ENCODE data around the gene PID1.

Gene PID1, protein sequence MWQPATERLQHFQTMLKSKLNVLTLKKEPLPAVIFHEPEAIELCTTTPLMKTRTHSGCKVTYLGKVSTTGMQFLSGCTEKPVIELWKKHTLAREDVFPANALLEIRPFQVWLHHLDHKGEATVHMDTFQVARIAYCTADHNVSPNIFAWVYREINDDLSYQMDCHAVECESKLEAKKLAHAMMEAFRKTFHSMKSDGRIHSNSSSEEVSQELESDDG

DNA sequence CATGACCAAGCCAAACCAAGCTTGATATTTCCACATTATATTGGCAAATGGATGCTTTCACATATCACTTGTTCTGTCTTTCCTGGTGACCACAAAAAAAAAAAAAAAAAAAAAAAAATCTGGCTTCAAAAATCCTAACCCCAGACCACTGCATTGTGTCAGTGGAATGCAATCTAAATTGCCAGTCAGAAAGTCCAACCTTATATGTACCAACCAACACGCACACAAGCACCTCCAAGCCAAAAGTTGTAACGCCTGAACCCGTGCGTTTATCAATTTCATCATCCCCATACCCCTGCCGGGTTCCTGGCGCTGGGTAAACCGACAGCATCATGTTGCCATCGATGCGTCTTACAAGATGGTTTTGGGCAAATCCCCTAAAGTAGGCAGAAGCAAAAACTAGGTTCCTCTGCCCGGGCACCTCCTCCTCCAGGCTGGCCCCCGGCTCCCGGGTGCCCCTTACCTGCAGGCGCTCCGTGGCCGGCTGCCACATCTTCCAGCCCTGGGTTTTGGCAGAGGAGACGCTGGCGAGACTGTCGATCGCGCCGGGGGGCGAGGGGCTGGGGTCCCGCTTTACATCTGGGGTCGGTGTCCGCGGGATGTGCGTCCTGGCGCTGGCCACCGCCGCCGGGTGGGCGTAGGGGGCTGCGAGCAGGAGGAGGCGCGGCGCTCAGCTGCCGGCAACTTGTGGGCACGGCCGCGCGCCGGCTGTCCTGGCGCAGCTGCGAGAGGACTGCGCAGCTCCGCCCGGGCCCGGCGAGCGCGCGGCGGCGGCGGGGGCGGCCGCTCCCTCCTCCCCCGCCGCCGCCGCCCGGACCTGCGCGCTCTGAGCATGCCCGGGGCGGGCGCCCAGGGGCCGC lies at the start of gene PID1:
TSS of gene PID1 (minus strand) at position 737 of the 860 bp plus-strand sequence. CDS start at position 493, 244 bp downstream.
- Histone ChIP-seq H3K9me3 (ENCODE audit: control insufficient read depth in 5 of 5, low read length in 5 of 5) (no peaks in the 10 kb centered on the region), H3K4me3 (ENCODE audit: low read depth in 1 of 5, low read length in 5 of 5) (peak within 1 kb of the TSS; percentile 66 to 88 (median 78)), H3K36me3 (ENCODE audit: control insufficient read depth in 5 of 5, insufficient read depth in 5 of 5, low read length in 5 of 5) (no peaks in the 10 kb centered on the region), H3K4me1 (ENCODE audit: control insufficient read depth in 5 of 5, insufficient read depth in 5 of 5, low read length in 5 of 5) (peaks cover 4 to 48% (median 40%) of the 10 kb centered on the region in 5 donors), H3K27me3 (ENCODE audit: control insufficient read depth in 5 of 5, insufficient read depth in 4 of 5, low read length in 5 of 5) (peaks cover 0 to 4% (median 0%) of the 10 kb centered on the region in 5 donors), H3K9ac (ENCODE audit: low read length in 5 of 5) (peak within 1 kb of the TSS; percentile 26 to 77 (median 57)), H3K27ac (ENCODE audit: low read depth, low read length) (peak within 1 kb of the TSS; percentile 51)

DNA sequence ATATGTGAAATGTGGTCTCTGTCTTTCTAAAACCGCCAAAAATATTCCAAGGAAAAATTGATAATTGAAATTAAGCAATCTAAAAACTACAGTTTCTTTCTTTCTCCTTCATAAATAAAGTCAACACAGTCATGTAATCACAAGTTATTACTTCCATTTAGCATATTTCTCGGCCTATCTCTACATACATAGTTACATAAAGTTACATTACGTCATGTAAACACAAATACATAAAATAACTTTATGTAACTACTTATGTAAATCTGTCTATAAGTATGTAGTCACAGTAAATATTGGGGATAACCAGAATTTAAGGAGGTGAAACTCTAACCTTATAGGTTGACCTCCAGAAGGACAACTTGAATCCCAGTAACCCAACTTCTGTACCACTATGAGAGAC lies 48.5 kb upstream of the PID1 start:
- Histone ChIP-seq H3K9me3 (ENCODE audit: control insufficient read depth in 5 of 5, low read length in 5 of 5) (no peaks in the 10 kb centered on the region), H3K27me3 (ENCODE audit: control insufficient read depth in 5 of 5, insufficient read depth in 4 of 5, low read length in 5 of 5) (no peaks in the 10 kb centered on the region), H3K27ac (ENCODE audit: low read depth, low read length) (no peak overlapping the region), H3K9ac (ENCODE audit: low read length in 5 of 5) (no peak overlapping the region), H3K4me3 (ENCODE audit: low read depth in 1 of 5, low read length in 5 of 5) (no peak overlapping the region), H3K4me1 (ENCODE audit: control insufficient read depth in 5 of 5, insufficient read depth in 5 of 5, low read length in 5 of 5) (peaks cover 0 to 2% (median 0%) of the 10 kb centered on the region in 5 donors), H3K36me3 (ENCODE audit: control insufficient read depth in 5 of 5, insufficient read depth in 5 of 5, low read length in 5 of 5) (no peaks in the 10 kb centered on the region)

DNA sequence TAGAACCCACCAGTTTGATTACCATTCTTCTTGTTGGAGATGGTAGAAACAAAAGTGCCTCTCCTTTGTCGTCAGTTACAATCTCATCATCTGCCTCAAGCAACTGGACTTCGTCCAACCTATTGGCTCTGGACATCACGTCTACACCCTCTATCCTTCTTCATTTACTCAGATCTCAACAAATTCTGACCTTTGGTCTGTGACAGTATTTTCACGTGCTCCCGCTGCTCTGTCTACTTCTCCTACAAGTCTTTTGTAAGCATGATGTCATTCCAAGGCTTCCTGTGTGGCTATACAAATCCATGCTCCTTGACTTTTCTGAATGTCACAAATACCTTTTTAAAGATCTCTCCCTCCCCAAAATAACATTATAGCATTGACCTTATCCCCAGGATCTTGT lies 43.0 kb upstream of the PID1 start:
- Histone ChIP-seq H3K36me3 (ENCODE audit: control insufficient read depth in 5 of 5, insufficient read depth in 5 of 5, low read length in 5 of 5) (no peaks in the 10 kb centered on the region), H3K27ac (ENCODE audit: low read depth, low read length) (peak overlapping the region; percentile 15), H3K4me3 (ENCODE audit: low read depth in 1 of 5, low read length in 5 of 5) (no peak overlapping the region), H3K27me3 (ENCODE audit: control insufficient read depth in 5 of 5, insufficient read depth in 4 of 5, low read length in 5 of 5) (no peaks in the 10 kb centered on the region), H3K9ac (ENCODE audit: low read length in 5 of 5) (no peak overlapping the region), H3K9me3 (ENCODE audit: control insufficient read depth in 5 of 5, low read length in 5 of 5) (no peaks in the 10 kb centered on the region), H3K4me1 (ENCODE audit: control insufficient read depth in 5 of 5, insufficient read depth in 5 of 5, low read length in 5 of 5) (peaks cover 0 to 15% (median 5%) of the 10 kb centered on the region in 5 donors)

DNA sequence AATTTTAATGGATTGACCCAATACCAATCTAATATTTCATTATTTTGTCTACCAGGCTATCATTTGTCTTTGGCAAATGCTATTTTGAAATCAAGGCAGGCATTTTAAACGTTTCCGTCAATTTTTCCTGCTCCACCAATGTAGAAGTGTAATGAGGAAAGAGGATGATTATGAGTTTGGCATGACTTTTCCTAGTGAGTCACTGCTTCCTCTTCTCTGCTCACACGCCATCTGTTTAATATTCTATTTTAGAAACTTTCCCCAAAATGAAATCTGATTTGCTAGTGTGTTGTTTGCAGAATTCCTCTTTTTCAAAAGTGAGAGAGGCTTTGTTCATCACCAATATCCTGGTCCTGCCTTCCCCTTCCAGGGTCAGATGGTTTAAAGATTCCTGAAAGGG lies 42.5 kb upstream of the PID1 start:
- Histone ChIP-seq H3K4me1 (ENCODE audit: control insufficient read depth in 5 of 5, insufficient read depth in 5 of 5, low read length in 5 of 5) (peaks cover 0 to 15% (median 5%) of the 10 kb centered on the region in 5 donors), H3K27me3 (ENCODE audit: control insufficient read depth in 5 of 5, insufficient read depth in 4 of 5, low read length in 5 of 5) (no peaks in the 10 kb centered on the region), H3K9ac (ENCODE audit: low read length in 5 of 5) (no peak overlapping the region), H3K27ac (ENCODE audit: low read depth, low read length) (peak overlapping the region; percentile 15), H3K9me3 (ENCODE audit: control insufficient read depth in 5 of 5, low read length in 5 of 5) (no peaks in the 10 kb centered on the region), H3K36me3 (ENCODE audit: control insufficient read depth in 5 of 5, insufficient read depth in 5 of 5, low read length in 5 of 5) (no peaks in the 10 kb centered on the region), H3K4me3 (ENCODE audit: low read depth in 1 of 5, low read length in 5 of 5) (no peak overlapping the region)

DNA sequence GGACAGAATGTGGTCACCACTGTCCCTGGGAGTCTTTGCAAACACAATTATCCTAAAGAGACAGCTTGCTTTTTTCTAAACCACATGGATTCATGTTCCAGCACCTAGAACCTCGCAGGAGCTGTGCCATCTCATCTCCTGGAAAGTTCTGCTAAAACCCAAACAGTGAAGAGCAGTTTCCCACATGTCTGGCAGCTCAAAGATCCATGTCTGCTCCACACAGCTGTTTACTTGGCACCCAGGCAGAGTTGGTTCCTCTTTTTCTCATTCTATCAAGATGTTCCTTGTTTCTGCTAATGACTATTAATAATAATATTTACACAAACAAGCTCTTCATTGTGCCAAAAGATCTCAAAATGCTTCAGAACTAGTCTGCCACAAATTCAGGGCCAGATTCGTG lies 30.1 kb upstream of the PID1 start:
- H3K27me3 ChIP-seq (ENCODE audit: control insufficient read depth in 5 of 5, insufficient read depth in 4 of 5, low read length in 5 of 5), result no peaks in the 10 kb centered on the region
- no peak overlapping the region for H3K27ac ChIP-seq (ENCODE audit: low read depth, low read length)
- no peaks in the 10 kb centered on the region for H3K36me3 ChIP-seq (ENCODE audit: control insufficient read depth in 5 of 5, insufficient read depth in 5 of 5, low read length in 5 of 5)
- H3K9me3 ChIP-seq (ENCODE audit: control insufficient read depth in 5 of 5, low read length in 5 of 5), result no peaks in the 10 kb centered on the region
- H3K9ac ChIP-seq (ENCODE audit: low read length in 5 of 5), result no peak overlapping the region
- H3K4me1 ChIP-seq (ENCODE audit: control insufficient read depth in 5 of 5, insufficient read depth in 5 of 5, low read length in 5 of 5), result peaks cover 0 to 21% (median 8%) of the 10 kb centered on the region in 5 donors
- H3K4me3 ChIP-seq (ENCODE audit: low read depth in 1 of 5, low read length in 5 of 5), result no peak overlapping the region

DNA sequence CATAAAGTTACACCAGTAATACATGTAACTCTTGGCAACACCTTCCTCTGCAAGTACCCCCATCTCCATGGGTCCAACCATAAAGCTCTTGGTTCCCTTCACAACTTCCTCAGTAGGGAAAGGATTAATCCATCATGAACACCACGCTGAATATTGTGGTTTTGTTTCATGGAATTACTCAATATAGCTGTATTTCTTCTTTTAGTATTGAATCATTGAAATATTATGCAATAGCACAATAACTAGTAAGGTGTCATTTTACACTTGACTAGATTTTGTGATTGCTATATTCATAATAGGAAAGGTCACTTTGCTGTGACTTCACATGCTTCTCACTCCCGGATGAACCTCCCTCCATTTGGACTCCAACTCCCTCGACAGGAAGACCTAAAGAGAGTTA lies 29.7 kb upstream of the PID1 start:
- Histone ChIP-seq H3K36me3 (ENCODE audit: control insufficient read depth in 5 of 5, insufficient read depth in 5 of 5, low read length in 5 of 5) (no peaks in the 10 kb centered on the region), H3K27ac (ENCODE audit: low read depth, low read length) (no peak overlapping the region), H3K4me1 (ENCODE audit: control insufficient read depth in 5 of 5, insufficient read depth in 5 of 5, low read length in 5 of 5) (peaks cover 0 to 25% (median 11%) of the 10 kb centered on the region in 5 donors), H3K9ac (ENCODE audit: low read length in 5 of 5) (no peak overlapping the region), H3K27me3 (ENCODE audit: control insufficient read depth in 5 of 5, insufficient read depth in 4 of 5, low read length in 5 of 5) (no peaks in the 10 kb centered on the region), H3K9me3 (ENCODE audit: control insufficient read depth in 5 of 5, low read length in 5 of 5) (no peaks in the 10 kb centered on the region), H3K4me3 (ENCODE audit: low read depth in 1 of 5, low read length in 5 of 5) (no peak overlapping the region)

DNA sequence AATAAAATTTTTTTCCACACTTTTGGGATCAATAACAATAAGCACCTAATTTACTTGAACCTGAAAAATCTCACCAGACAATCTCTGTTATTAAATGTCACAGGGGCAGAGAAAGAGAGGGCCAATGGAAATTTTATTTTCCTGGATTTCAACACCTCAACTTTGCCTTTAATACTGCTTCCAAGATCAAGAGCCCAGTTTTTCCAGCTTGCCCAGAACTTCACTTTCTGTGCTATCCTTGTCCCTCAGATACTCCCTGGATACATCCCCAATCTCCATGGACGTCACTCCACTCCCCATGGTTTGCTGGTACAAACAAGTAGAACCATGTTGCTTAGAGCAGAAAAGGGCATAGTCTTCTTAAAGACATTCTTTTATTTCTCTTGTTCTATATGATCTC lies 29.3 kb upstream of the PID1 start:
- H3K27ac ChIP-seq (ENCODE audit: low read depth, low read length), result no peak overlapping the region

DNA sequence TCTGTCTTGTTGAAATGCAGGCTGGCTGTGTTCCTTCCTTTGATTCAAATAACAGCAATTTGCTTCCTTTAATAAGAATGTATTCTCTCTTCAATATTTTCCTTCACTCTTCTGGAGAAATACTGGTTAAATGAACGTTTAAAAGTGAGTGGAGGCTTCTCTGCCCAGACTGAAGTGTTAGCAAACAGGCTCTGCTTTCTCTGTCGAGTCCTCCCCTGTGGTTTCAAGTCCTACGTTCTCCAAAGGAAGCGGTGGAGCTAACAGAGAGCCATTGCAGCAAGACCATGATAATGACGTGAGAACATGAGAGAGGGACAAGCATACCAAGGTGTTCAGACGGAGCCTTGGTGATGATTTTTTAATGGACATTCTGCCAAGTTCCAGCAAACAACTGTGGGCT lies 26.2 kb upstream of the PID1 start:
- peak overlapping the region; percentile 18 for H3K27ac ChIP-seq (ENCODE audit: low read depth, low read length)
- no peak overlapping the region for H3K4me3 ChIP-seq (ENCODE audit: low read depth in 1 of 5, low read length in 5 of 5)
- no peaks in the 10 kb centered on the region for H3K36me3 ChIP-seq (ENCODE audit: control insufficient read depth in 5 of 5, insufficient read depth in 5 of 5, low read length in 5 of 5)
- H3K4me1 ChIP-seq (ENCODE audit: control insufficient read depth in 5 of 5, insufficient read depth in 5 of 5, low read length in 5 of 5), result peaks cover 2 to 27% (median 11%) of the 10 kb centered on the region in 5 donors
- H3K9me3 ChIP-seq (ENCODE audit: control insufficient read depth in 5 of 5, low read length in 5 of 5), result no peaks in the 10 kb centered on the region
- H3K9ac ChIP-seq (ENCODE audit: low read length in 5 of 5), result peak overlapping the region in 1 of 5 donors; percentile 1
- no peaks in the 10 kb centered on the region for H3K27me3 ChIP-seq (ENCODE audit: control insufficient read depth in 5 of 5, insufficient read depth in 4 of 5, low read length in 5 of 5)

More for the DNA sequence above, 29.3 kb upstream of the PID1 start:
- Histone ChIP-seq H3K4me3 (ENCODE audit: low read depth in 1 of 5, low read length in 5 of 5) (no peak overlapping the region), H3K9ac (ENCODE audit: low read length in 5 of 5) (no peak overlapping the region), H3K9me3 (ENCODE audit: control insufficient read depth in 5 of 5, low read length in 5 of 5) (no peaks in the 10 kb centered on the region), H3K36me3 (ENCODE audit: control insufficient read depth in 5 of 5, insufficient read depth in 5 of 5, low read length in 5 of 5) (no peaks in the 10 kb centered on the region), H3K4me1 (ENCODE audit: control insufficient read depth in 5 of 5, insufficient read depth in 5 of 5, low read length in 5 of 5) (peaks cover 2 to 27% (median 11%) of the 10 kb centered on the region in 5 donors), H3K27me3 (ENCODE audit: control insufficient read depth in 5 of 5, insufficient read depth in 4 of 5, low read length in 5 of 5) (no peaks in the 10 kb centered on the region)

DNA sequence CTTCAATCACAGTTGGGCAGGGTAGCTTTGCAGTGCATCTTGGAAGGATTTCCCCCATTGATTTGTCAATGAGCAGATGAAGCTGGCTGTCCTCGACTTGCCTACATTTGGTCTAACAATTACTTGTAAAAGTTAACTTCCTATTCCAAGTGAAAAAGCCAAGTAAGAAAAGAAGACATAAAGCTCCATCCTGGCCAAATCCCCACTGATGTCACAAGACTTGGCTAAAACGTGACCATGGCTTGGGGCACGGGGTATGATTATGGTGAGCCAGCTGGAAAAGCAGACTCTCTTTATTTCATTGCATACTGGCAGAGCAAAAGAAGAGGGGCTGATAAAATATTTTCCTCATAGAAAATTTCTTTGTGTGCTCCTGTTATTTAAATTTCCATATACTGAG lies 25.4 kb upstream of the PID1 start:
- no peaks in the 10 kb centered on the region for H3K27me3 ChIP-seq (ENCODE audit: control insufficient read depth in 5 of 5, insufficient read depth in 4 of 5, low read length in 5 of 5)
- H3K36me3 ChIP-seq (ENCODE audit: control insufficient read depth in 5 of 5, insufficient read depth in 5 of 5, low read length in 5 of 5), result no peaks in the 10 kb centered on the region
- no peaks in the 10 kb centered on the region for H3K9me3 ChIP-seq (ENCODE audit: control insufficient read depth in 5 of 5, low read length in 5 of 5)
- H3K4me3 ChIP-seq (ENCODE audit: low read depth in 1 of 5, low read length in 5 of 5), result no peak overlapping the region
- H3K9ac ChIP-seq (ENCODE audit: low read length in 5 of 5), result no peak overlapping the region
- H3K4me1 ChIP-seq (ENCODE audit: control insufficient read depth in 5 of 5, insufficient read depth in 5 of 5, low read length in 5 of 5), result peaks cover 2 to 27% (median 11%) of the 10 kb centered on the region in 5 donors
- H3K27ac ChIP-seq (ENCODE audit: low read depth, low read length), result peak overlapping the region; percentile 18

DNA sequence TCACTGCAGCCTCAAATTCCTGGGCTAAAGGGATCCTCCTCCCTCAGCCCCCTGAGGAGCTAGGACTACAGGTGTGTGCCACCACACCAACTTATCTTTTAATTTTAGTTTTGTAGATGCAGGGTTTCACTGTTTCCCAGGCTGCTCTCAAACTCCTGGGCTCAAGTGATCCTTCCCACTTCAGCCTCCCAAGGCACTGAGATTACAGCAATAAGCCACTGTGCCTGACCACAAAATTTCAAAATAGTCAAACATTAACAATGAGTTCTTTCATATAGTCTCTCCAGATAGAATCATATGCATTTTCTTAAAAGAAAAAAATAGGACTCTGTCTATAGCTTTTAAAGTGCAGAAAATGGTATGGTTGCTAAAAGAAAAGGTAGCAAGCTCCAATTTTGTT lies 24.9 kb upstream of the PID1 start:
- Histone ChIP-seq H3K27ac (ENCODE audit: low read depth, low read length) (peak overlapping the region; percentile 18), H3K9me3 (ENCODE audit: control insufficient read depth in 5 of 5, low read length in 5 of 5) (no peaks in the 10 kb centered on the region), H3K9ac (ENCODE audit: low read length in 5 of 5) (no peak overlapping the region), H3K36me3 (ENCODE audit: control insufficient read depth in 5 of 5, insufficient read depth in 5 of 5, low read length in 5 of 5) (no peaks in the 10 kb centered on the region), H3K27me3 (ENCODE audit: control insufficient read depth in 5 of 5, insufficient read depth in 4 of 5, low read length in 5 of 5) (no peaks in the 10 kb centered on the region), H3K4me3 (ENCODE audit: low read depth in 1 of 5, low read length in 5 of 5) (no peak overlapping the region), H3K4me1 (ENCODE audit: control insufficient read depth in 5 of 5, insufficient read depth in 5 of 5, low read length in 5 of 5) (peaks cover 2 to 27% (median 11%) of the 10 kb centered on the region in 5 donors)

All from subcutaneous abdominal adipose tissue (tissue), 5 donors.